GM21737 (cell line): ENCODE measurements around the gene FANCI.

Source experiments
- ATAC-seq: cut with Tn5 transposase; IDR thresholded peaks from one replicate; pipeline ENCODE4 v1.9.1; 2021; ENCODE audit warnings: mild to moderate bottlenecking, moderate library complexity; ENCODE audit not compliant: unreplicated experiment

Gene FANCI

GRCh38 chr15:89243691-89244573, at the start of gene FANCI:
TSS of gene FANCI (plus strand) at chr15:89243979. CDS start at chr15:89247648, 3,669 bp downstream.
- peak; percentile 96 for ATAC-seq

- no peak for ATAC-seq
Observed at GRCh38 chr15:89194608-89195007, 49.2 kb upstream of the FANCI start.

- no peak for ATAC-seq
Observed at GRCh38 chr15:89195836-89196235, 47.9 kb upstream of the FANCI start.

- no peak for ATAC-seq
Observed at GRCh38 chr15:89196241-89196640, 47.5 kb upstream of the FANCI start.

- ATAC-seq, result no peak
Observed at GRCh38 chr15:89196994-89197393, 46.8 kb upstream of the FANCI start.

- ATAC-seq, result no peak
Observed at GRCh38 chr15:89197503-89197971, 46.2 kb upstream of the FANCI start.

- no peak for ATAC-seq
Observed at GRCh38 chr15:89198196-89198595, 45.6 kb upstream of the FANCI start.

- ATAC-seq, result no peak
Observed at GRCh38 chr15:89198934-89199333, 44.8 kb upstream of the FANCI start.

GRCh38 chr15:89199746-89200145, 44.0 kb upstream of the FANCI start:
- no peak for ATAC-seq

- ATAC-seq, result no peak
Observed at GRCh38 chr15:89200182-89200581, 43.6 kb upstream of the FANCI start.

GRCh38 chr15:89201465-89202005, 42.2 kb upstream of the FANCI start:
- ATAC-seq, result no peak

- no peak for ATAC-seq
Observed at GRCh38 chr15:89203705-89204273, 40.0 kb upstream of the FANCI start.

- ATAC-seq, result no peak
Observed at GRCh38 chr15:89205991-89206585, 37.7 kb upstream of the FANCI start.

GRCh38 chr15:89206908-89207331, 36.9 kb upstream of the FANCI start:
- ATAC-seq, result peak; percentile 63

GRCh38 chr15:89208256-89208655, 35.5 kb upstream of the FANCI start:
- ATAC-seq, result no peak

GRCh38 chr15:89209057-89209456, 34.7 kb upstream of the FANCI start:
- no peak for ATAC-seq

GRCh38 chr15:89211678-89212170, 32.1 kb upstream of the FANCI start:
- no peak for ATAC-seq

GRCh38 chr15:89215627-89216026, 28.2 kb upstream of the FANCI start:
- ATAC-seq, result no peak

- ATAC-seq, result no peak
Observed at GRCh38 chr15:89217031-89217430, 26.7 kb upstream of the FANCI start.

GRCh38 chr15:89217686-89218376, 25.9 kb upstream of the FANCI start:
- ATAC-seq, result no peak

GRCh38 chr15:89218531-89218930, 25.2 kb upstream of the FANCI start:
- ATAC-seq, result no peak
